Ishikawa (cell line): ENCODE results near the gene SERTAD2.

Experiments
- CEBPB ChIP-seq: IDR thresholded peaks from 2 replicates; pipeline ENCODE4 v1.6.1; 2012
- CREB1 ChIP-seq: IDR thresholded peaks from 2 replicates; pipeline ENCODE4 v1.6.1; 2012; ENCODE audit warnings: low read depth
- EP300 ChIP-seq: IDR thresholded peaks from 2 replicates; pipeline ENCODE4 v1.6.1; 2012; ENCODE audit warnings: borderline replicate concordance
- FOXM1 ChIP-seq: IDR thresholded peaks from 2 replicates; pipeline ENCODE4 v1.6.1; 2012; ENCODE audit warnings: low read depth, borderline replicate concordance
- MAX ChIP-seq: IDR thresholded peaks from 2 replicates; pipeline ENCODE4 v1.6.1; 2012
- RAD21 ChIP-seq: IDR thresholded peaks from 2 replicates; pipeline ENCODE4 v1.6.1; 2012; ENCODE audit warnings: low read depth
- TAF1 ChIP-seq: IDR thresholded peaks from 2 replicates; pipeline ENCODE4 v1.6.1; 2012; ENCODE audit warnings: low read depth, mild to moderate bottlenecking
- TCF12 ChIP-seq: IDR thresholded peaks from 2 replicates; pipeline ENCODE4 v1.6.1; 2012; ENCODE audit warnings: low read depth
- TEAD4 ChIP-seq: IDR thresholded peaks from 2 replicates; pipeline ENCODE4 v1.6.1; 2012
- USF1 ChIP-seq: IDR thresholded peaks from 2 replicates; pipeline ENCODE4 v1.6.1; 2012
- YY1 ChIP-seq: IDR thresholded peaks from 2 replicates; pipeline ENCODE4 v1.6.1; 2012; ENCODE audit warnings: low read depth
- ZBTB7A ChIP-seq: IDR thresholded peaks from 2 replicates; pipeline ENCODE4 v1.6.1; 2012; ENCODE audit warnings: low read depth
- TF ChIP-seq, protein P1 (sequence below): IDR thresholded peaks from 2 replicates; pipeline ENCODE4 v1.6.1; 2012; ENCODE audit warnings: low read depth, mild to moderate bottlenecking

GRCh38 chr2:64634345-64635267 lies 19.1 kb downstream of the SERTAD2 start:
- TF ChIP-seq TCF12 = no peak
- TF ChIP-seq, protein P1, sequence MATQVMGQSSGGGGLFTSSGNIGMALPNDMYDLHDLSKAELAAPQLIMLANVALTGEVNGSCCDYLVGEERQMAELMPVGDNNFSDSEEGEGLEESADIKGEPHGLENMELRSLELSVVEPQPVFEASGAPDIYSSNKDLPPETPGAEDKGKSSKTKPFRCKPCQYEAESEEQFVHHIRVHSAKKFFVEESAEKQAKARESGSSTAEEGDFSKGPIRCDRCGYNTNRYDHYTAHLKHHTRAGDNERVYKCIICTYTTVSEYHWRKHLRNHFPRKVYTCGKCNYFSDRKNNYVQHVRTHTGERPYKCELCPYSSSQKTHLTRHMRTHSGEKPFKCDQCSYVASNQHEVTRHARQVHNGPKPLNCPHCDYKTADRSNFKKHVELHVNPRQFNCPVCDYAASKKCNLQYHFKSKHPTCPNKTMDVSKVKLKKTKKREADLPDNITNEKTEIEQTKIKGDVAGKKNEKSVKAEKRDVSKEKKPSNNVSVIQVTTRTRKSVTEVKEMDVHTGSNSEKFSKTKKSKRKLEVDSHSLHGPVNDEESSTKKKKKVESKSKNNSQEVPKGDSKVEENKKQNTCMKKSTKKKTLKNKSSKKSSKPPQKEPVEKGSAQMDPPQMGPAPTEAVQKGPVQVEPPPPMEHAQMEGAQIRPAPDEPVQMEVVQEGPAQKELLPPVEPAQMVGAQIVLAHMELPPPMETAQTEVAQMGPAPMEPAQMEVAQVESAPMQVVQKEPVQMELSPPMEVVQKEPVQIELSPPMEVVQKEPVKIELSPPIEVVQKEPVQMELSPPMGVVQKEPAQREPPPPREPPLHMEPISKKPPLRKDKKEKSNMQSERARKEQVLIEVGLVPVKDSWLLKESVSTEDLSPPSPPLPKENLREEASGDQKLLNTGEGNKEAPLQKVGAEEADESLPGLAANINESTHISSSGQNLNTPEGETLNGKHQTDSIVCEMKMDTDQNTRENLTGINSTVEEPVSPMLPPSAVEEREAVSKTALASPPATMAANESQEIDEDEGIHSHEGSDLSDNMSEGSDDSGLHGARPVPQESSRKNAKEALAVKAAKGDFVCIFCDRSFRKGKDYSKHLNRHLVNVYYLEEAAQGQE = no peak
- TF ChIP-seq TAF1 = no peak
- no peak for TF ChIP-seq RAD21
- TF ChIP-seq CREB1 = no peak
- TF ChIP-seq FOXM1 = no peak
- no peak for TF ChIP-seq YY1
- no peak for TF ChIP-seq MAX
- no peak for TF ChIP-seq CEBPB
- no peak for TF ChIP-seq ZBTB7A
- no peak for TF ChIP-seq USF1
- no peak for TF ChIP-seq TEAD4
- TF ChIP-seq EP300 = no peak
